ENCODE results near the gene PTCRA. TPM values are rescaled to one million over a fixed set of nuclear protein-coding genes. Genes with fewer than 3 reads are reported as not detected.

The PTCRA gene
- total RNA-seq, 1 experiment from 2014 or later = not detected

DNA sequence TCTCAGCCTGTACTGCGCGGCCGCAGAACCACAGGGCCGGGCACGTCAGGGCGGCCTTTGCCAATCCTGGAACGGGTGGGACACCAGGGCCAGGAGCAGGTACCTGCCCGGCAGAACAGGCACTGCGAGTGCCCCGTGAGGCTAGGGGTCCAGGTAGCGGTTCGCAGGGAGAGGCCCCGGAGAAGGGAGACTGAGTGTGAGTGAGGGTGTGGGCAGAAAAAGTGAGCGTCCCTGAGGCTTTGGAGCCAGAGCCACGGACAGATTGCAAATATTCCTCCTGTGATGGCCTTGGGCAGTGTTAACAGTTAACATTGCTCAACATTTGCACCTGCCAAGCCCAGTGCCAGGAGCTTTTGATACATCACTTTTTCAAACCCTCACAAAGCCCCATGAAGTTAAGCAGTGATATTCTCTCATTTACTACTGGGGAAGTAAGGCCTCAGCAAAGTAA is 45.2 kb downstream of the PTCRA start:
- ChIA-PET POLR2A (interaction anchor here (0.7 to 2.4 kb wide), 6 partner anchors 18 to 1325 kb away, joined by 4 to 8 read pairs (median 6); partner anchors contain the start of genes CNPY3, KLHDC3, PEX6 and UBR2), CTCF (interaction anchor here (0.9 to 1.9 kb wide), 10 partner anchors 11 to 182 kb away, joined by 3 to 13 read pairs (median 4); partner anchors contain the start of genes CUL7, KLHDC3, PEX6 and RRP36)
- no peaks in the 10 kb centered on the region for H3K36me3 Mint-ChIP-seq
- H3K9me3 Mint-ChIP-seq = no peaks in the 10 kb centered on the region
- H3K27me3 Mint-ChIP-seq (ENCODE audit: low read depth) = peaks cover 36% of the 10 kb centered on the region
- ATAC-seq (no peak), DNase-seq (ENCODE audit: low spot score) (no peak)
- peak overlapping the region; percentile 88 for H3K4me3 Mint-ChIP-seq
- TF ChIP-seq GABPB1 (CRISPR knock-in tag; IDR thresholded peaks at IDR 0.05) (peak; percentile 46; the same call in 1 of the 2 replicates), SP1 (CRISPR knock-in tag; conservative IDR thresholded peaks at IDR 0.05) (no peak), HMGA2 (CRISPR knock-in tag; IDR thresholded peaks at IDR 0.05) (no peak)
- TF ChIP-seq, protein P1, sequence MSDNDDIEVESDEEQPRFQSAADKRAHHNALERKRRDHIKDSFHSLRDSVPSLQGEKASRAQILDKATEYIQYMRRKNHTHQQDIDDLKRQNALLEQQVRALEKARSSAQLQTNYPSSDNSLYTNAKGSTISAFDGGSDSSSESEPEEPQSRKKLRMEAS (CRISPR knock-in tag; IDR thresholded peaks at IDR 0.05) = peak; percentile 3; the same call in 1 of the 2 replicates
- H3K27ac Mint-ChIP-seq = no peak overlapping the region
- peaks cover 15% of the 10 kb centered on the region; the same call in 1 of the 2 replicates for H3K4me1 Mint-ChIP-seq

DNA sequence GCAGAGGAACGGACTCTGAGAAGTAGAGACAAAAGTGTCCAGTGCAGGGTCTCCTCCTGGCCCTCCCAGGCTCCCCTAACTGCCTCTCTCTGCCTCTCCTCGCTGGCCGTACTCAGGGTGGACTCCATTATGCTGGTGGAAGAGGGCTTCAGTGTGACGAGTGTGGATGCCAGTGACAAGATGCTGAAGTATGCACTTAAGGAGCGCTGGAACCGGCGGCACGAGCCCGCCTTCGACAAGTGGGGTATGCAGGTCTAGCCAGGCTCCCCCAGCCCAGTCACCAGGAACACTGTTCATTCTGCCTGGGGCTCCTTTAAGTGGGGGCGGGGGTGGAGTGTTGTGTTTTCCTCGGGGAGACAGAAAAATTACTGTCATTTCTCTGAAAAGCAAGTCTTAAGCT is 46.2 kb downstream of the PTCRA start:
- POLR2A ChIA-PET = interaction anchor here (1.7 to 2.4 kb wide), 2 partner anchors 17 to 33 kb away, joined by 5 to 8 read pairs; partner anchors contain the start of genes CNPY3 and PEX6
- Mint-ChIP-seq H3K27me3 (ENCODE audit: low read depth) (peaks cover 36% of the 10 kb centered on the region), H3K4me3 (0 out of 2 replicates have a peak overlapping the region, but pooled peaks have one; percentile 88), H3K4me1 (peaks cover 15% of the 10 kb centered on the region; the same call in 1 of the 2 replicates), H3K27ac (no peak overlapping the region), H3K9me3 (no peaks in the 10 kb centered on the region), H3K36me3 (no peaks in the 10 kb centered on the region)
- ATAC-seq (no peak), DNase-seq (ENCODE audit: low spot score) (no peak)
- TF ChIP-seq, protein P2, sequence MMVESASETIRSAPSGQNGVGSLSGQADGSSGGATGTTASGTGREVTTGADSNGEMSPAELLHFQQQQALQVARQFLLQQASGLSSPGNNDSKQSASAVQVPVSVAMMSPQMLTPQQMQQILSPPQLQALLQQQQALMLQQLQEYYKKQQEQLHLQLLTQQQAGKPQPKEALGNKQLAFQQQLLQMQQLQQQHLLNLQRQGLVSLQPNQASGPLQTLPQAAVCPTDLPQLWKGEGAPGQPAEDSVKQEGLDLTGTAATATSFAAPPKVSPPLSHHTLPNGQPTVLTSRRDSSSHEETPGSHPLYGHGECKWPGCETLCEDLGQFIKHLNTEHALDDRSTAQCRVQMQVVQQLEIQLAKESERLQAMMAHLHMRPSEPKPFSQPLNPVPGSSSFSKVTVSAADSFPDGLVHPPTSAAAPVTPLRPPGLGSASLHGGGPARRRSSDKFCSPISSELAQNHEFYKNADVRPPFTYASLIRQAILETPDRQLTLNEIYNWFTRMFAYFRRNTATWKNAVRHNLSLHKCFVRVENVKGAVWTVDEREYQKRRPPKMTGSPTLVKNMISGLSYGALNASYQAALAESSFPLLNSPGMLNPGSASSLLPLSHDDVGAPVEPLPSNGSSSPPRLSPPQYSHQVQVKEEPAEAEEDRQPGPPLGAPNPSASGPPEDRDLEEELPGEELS (CRISPR knock-in tag; IDR thresholded peaks at IDR 0.05) = no peak
- TF ChIP-seq ZNF263 (CRISPR knock-in tag; IDR thresholded peaks at IDR 0.05; ENCODE audit: low read depth) = no peak
- TF ChIP-seq TP53 (CRISPR knock-in tag; IDR thresholded peaks at IDR 0.05) = no peak
- no peak for TF ChIP-seq ATF1 (CRISPR knock-in tag; IDR thresholded peaks at IDR 0.05)
- no peak for TF ChIP-seq GTF2I (CRISPR knock-in tag; conservative IDR thresholded peaks at IDR 0.05)
- no peak for TF ChIP-seq HMGA2 (CRISPR knock-in tag; IDR thresholded peaks at IDR 0.05)
- no peak for TF ChIP-seq ZNF396 (CRISPR knock-in tag; IDR thresholded peaks at IDR 0.05; ENCODE audit: borderline replicate concordance)
- CTCF ChIA-PET = interaction anchor here (1.1 to 1.9 kb wide), 2 partner anchors 51 to 59 kb away, joined by 3 to 13 read pairs; partner anchors contain the start of gene RRP36

DNA sequence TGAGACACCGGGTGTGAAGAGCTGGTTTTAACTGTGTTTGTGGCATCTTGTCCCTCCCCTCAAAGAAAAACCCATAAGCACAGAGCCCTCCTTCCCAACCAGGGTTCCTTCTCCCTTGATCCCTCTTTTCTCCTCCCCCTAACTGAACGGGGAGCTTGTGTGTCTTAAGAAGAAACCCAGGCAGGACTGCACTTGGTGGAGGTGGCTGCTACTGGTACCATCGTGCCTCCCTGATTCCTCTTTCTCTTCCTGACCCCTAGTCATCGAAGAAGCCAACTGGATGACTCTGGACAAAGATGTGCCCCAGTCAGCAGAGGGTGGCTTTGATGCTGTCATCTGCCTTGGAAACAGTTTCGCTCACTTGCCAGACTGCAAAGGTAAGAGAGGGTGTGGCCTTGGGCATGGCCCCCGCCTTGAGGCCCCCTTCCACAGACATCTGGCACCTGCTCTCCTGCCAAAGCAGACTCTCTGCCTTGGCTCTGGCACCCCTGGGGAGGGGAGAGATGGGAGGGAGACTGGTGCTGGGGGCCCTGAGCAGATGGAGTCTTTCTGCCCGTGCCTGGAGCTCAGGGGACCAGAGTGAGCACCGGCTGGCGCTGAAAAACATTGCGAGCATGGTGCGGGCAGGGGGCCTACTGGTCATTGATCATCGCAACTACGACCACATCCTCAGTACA is 46.8 kb downstream of the PTCRA start:
- DNase-seq (ENCODE audit: low spot score) (no peak), ATAC-seq (no peak)
- Mint-ChIP-seq H3K36me3 (no peaks in the 10 kb centered on the region), H3K4me1 (peaks cover 11% of the 10 kb centered on the region; the same call in 1 of the 2 replicates), H3K4me3 (no peak overlapping the region), H3K27ac (no peak overlapping the region), H3K9me3 (no peaks in the 10 kb centered on the region), H3K27me3 (ENCODE audit: low read depth) (peaks cover 36% of the 10 kb centered on the region)
- POLR2A ChIA-PET = interaction anchor here (1.7 kb wide), 1 partner anchor 33 kb away, joined by 5 read pairs; the partner anchor contains the start of gene CNPY3
- TF ChIP-seq, protein P3, sequence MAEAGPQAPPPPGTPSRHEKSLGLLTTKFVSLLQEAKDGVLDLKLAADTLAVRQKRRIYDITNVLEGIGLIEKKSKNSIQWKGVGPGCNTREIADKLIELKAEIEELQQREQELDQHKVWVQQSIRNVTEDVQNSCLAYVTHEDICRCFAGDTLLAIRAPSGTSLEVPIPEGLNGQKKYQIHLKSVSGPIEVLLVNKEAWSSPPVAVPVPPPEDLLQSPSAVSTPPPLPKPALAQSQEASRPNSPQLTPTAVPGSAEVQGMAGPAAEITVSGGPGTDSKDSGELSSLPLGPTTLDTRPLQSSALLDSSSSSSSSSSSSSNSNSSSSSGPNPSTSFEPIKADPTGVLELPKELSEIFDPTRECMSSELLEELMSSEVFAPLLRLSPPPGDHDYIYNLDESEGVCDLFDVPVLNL (CRISPR knock-in tag; IDR thresholded peaks at IDR 0.05; ENCODE audit: borderline replicate concordance, low read depth) = no peak
- TF ChIP-seq, protein P1 (CRISPR knock-in tag; IDR thresholded peaks at IDR 0.05) = no peak
- no peak for TF ChIP-seq MYBL2 (CRISPR knock-in tag; IDR thresholded peaks at IDR 0.05)
- TF ChIP-seq, protein P4, sequence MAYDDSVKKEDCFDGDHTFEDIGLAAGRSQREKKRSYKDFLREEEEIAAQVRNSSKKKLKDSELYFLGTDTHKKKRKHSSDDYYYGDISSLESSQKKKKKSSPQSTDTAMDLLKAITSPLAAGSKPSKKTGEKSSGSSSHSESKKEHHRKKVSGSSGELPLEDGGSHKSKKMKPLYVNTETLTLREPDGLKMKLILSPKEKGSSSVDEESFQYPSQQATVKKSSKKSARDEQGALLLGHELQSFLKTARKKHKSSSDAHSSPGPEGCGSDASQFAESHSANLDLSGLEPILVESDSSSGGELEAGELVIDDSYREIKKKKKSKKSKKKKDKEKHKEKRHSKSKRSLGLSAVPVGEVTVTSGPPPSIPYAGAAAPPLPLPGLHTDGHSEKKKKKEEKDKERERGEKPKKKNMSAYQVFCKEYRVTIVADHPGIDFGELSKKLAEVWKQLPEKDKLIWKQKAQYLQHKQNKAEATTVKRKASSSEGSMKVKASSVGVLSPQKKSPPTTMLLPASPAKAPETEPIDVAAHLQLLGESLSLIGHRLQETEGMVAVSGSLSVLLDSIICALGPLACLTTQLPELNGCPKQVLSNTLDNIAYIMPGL (CRISPR knock-in tag; IDR thresholded peaks at IDR 0.05) = no peak
- CTCF ChIA-PET = interaction anchor here (0.8 to 2.5 kb wide), 7 partner anchors 13 to 181 kb away, joined by 3 to 16 read pairs (median 6); partner anchors contain the start of genes CNPY3 and RRP36

All from WTC11 (cell line).